Heart left ventricle (tissue), 13 donors: ENCODE results near the gene CAND1.

Experiments used
- CTCF ChIP-seq, 12 donors: fragments of 200-600 bp; sonication (generic) in 4 of 12; IDR thresholded peaks; one replicate each; pipeline versions ENCODE4 v1.5.0 to v1.8.0; 2018 to 2022; ENCODE audit warnings: antibody characterized with exemption in 12 of 12, mild to moderate bottlenecking in 5 of 12
- POLR2A ChIP-seq, 2 donors: fragments of 450-650 bp; IDR thresholded peaks; one replicate each; pipeline ENCODE4 v1.6.1; 2017; ENCODE audit warnings: antibody characterized with exemption in 2 of 2, mild to moderate bottlenecking in 2 of 2, moderate library complexity in 2 of 2
- donor health status: ischemic (EF 13 %, LVEDD 7.1; RV severe dilation, severe dysfunction).
- donor health status: DM: no; HTN: yes; CAD: no.
- donor health status: DM: no; HTN: no; CAD: no.
- donor health status: ischemic (EF 25% LVEDD 6.9; RV normal size, moderate dysfunction).
- donor health status: ischemic (EF 25% LVEDD 5.7; RV mildly dilated, moderate dysfunction).
- donor health status: ischemic (EF 35%, LVEDD 5.7; RV mildly dilated, moderate dysfunction).
- donor health status: nonischemic (EF 11% LVEDD 7.7; RV severe dilation, severe dysfunction).
- donor health status: DM: yes; HTN: yes; CAD: no.
- donor health status: PGD.
- donor health status: ischemic (EF 29% LVEDD 5.4; RV normal size, mild dysfunction).
- donor health status: nonischemic (EF 23%, LVEDD 6.1; RV moderate dilation, normal function).

DNA sequence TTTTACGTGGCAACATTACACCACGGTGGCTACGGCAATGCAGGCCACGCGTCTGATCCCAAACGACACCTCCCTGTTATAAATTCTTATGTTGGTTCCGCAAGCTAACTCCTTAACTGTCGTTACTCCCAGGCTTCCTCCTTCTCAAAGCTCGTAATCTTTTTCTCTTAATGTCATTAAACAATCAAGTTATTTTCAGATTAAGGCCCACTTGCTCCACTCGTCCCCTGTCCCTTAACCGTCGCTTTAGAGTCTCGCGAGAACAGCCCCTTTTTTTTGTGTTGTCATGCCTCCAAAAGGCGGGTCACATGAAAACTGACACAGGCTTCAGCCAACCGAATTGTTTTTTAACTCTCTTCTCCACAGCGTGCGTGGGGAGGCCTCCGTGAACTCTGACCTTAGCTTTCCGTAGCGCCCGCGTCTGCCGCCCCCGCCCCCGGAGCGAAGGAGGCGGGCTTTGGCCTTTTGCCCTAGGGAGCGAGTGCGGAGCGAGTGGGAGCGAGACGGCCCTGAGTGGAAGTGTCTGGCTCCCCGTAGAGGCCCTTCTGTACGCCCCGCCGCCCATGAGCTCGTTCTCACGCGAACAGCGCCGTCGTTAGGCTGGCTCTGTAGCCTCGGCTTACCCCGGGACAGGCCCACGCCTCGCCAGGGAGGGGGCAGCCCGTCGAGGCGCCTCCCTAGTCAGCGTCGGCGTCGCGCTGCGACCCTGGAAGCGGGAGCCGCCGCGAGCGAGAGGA is at the start of gene CAND1:
- TF ChIP-seq CTCF (IDR thresholded peaks at IDR 0.05) (peak in 4 of 12 donors; percentile 12 to 51 (median 31)), POLR2A (IDR thresholded peaks at IDR 0.05) (peak in 1 of 2 donors; percentile 88)
